HG02884 (cell line): ENCODE data around the gene ARMC9.
"Not testable (repeated sequence)": the region's sequence is repeated elsewhere in the genome, so short reads cannot be mapped to it uniquely, and the experiment has no call there.

Source experiments
- ATAC-seq: cut with Tn5 transposase; IDR thresholded peaks from one replicate; pipeline ENCODE4 v1.9.1; 2021; ENCODE audit warnings: mild to moderate bottlenecking, moderate library complexity; ENCODE audit not compliant: unreplicated experiment

The ARMC9 gene

DNA sequence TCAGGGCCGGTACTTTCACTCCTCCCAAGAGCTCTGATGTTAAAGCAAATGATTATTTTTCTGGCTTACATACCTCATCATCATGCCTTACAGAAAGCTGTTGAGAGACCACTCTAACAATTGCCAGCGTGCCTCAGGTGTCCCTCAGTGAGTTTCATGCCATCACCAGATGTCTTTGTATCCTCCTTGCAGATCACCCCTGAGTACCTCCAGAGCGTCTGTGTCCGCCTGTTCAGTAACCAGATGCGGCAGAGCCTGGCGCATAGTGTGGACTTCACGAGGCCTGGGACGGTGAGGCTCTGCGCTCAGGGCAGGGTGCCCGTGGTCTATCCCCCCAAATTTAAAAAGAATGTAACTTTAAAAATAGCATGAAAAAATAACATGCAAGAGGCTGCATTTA lies 41.3 kb downstream of the ARMC9 start:
- ATAC-seq: no peak

GRCh38 chr2:231241755-231242507 lies 43.5 kb downstream of the ARMC9 start:
- ATAC-seq: no peak

DNA sequence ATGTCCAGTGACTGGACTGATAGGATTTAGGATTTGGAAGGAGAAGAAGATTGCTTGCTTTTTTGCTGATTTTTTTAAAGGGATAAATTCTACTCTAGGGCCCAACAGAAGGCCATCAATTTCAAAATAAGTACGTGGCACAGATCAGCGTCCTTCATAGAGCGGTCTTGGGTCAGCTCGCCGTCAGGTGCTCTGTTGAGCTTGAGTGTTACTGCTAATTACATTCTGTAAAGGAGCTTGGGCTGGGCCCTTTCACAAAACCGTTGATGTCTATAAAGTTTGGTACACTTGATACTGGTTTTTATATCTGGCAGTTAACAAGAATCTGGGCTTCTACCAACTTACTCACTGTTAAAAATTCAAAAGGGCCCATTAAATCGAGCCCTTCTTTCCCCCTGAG lies 45.4 kb downstream of the ARMC9 start:
- no peak for ATAC-seq

GRCh38 chr2:231244382-231245248 lies 46.2 kb downstream of the ARMC9 start:
- no peak for ATAC-seq

GRCh38 chr2:231245249-231246094 lies 47.0 kb downstream of the ARMC9 start:
- ATAC-seq: no peak

GRCh38 chr2:231246171-231246842 lies 47.9 kb downstream of the ARMC9 start:
- no peak for ATAC-seq

DNA sequence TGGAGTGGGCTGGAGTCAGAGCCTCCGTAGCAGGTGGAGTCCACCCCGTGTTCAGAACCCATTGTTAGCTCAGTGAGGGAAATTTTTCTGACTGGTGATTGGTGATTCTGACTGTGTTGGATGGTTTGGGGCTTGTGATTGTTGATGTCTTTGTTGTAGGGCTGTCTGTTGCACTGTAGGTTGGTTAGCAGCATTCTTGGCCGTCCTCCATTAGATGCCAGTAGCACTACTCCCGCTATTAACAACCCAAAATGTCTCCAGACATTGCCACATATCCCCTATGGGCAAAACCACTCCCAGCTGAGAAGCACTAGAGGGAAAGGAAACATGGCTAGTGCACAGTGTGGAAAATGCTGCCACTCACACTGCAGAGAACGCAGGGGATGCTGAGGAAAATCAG lies 51.7 kb downstream of the ARMC9 start:
- no peak for ATAC-seq

GRCh38 chr2:231250698-231251097 lies 52.3 kb downstream of the ARMC9 start:
- no peak for ATAC-seq

- ATAC-seq: not testable (repeated sequence)
Observed at GRCh38 chr2:231253292-231253691, 54.9 kb downstream of the ARMC9 start.

GRCh38 chr2:231256494-231256893 lies 58.1 kb downstream of the ARMC9 start:
- no peak for ATAC-seq

GRCh38 chr2:231257763-231258162 lies 59.3 kb downstream of the ARMC9 start:
- ATAC-seq: no peak

DNA sequence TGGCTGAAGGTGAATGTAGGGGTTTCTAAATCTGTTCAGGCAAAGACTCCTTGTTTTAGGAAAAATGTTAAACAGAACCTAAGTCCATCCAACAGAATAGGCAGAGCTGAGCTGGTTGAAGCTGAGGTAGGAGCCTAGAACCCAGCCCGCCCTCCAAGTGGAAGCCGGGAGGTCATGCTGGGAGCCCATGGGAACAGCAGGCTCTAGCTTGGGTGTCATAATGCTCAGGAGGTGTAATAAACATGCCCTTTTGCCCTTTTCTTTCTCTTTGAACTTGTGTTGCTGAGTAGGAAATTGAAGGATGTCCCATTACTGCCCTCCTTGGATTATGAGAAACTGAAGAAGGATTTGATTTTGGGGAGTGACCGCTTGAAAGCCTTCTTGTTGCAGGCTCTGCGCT lies 60.3 kb downstream of the ARMC9 start:
- no peak for ATAC-seq

- no peak for ATAC-seq
Observed at GRCh38 chr2:231259104-231259503, 60.7 kb downstream of the ARMC9 start.

DNA sequence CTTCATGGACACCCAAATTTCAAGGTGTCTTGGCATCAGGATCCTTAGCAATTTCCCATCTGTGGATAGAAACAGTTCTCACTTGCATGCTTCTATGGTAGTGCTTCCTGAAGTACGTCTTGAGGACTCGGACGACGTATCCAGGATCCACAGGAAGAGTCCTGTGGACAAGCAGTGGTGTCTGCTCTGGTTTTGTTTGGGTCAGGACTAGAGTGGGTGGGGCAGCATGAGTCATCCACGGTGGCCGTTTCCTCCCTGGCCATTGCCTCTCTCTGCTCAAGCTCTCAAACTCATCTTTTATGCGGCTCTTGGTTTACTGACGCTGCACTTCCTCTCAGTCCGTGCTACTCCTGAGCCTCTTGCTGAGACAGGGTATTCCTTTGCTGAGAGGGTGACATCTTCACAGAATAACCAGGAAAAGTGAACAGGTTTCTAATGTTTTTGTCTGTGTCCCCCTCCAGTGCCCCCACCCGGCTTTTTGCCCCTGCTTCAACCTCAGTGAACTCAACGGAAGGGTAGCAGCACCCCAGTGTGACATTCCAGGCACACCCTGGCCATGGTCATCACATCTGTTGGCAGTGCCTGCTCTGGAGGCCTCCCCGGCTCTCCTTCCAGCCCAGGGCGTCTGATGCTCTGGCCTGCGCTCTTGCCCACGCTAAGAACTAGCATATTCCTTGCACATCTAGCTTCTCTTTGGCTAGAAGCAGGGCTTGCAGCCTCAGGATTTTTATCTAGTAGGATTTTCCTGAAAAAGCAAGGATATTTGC lies 62.2 kb downstream of the ARMC9 start:
- no peak for ATAC-seq

DNA sequence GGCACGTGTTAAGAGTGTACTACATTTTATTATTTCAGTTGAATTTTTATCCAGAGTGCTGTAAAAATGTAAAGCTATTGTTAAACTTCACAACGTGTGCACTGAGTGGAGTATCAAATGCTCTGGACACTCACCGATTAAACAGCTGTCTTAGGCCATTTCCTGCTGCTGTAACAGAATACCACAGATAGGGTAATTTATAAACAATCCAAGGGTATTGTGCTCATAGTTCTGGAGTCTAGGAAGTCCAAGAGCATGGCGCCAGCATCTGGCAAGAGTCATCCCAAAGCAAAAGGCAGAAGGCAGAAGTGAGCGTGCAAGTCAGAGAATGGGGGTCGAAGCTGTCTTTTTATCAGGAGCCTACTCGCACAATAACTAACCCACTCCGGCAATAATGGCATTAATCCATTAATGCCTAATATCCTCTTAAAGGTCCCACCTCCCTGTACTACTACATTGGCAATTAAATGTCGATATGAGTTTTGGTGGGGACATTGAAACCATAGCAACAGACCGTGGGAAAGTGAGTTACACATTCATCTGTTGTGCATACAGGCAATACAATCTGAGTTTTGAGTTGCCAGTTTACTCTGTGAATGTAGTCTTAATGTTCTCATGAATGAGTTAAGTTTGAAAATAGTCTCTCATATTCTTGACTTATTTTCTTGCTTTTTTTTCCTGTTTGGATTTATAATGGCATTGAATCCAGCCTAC lies 64.8 kb downstream of the ARMC9 start:
- no peak for ATAC-seq

- no peak for ATAC-seq
Observed at GRCh38 chr2:231270221-231271114, 72.0 kb downstream of the ARMC9 start.

DNA sequence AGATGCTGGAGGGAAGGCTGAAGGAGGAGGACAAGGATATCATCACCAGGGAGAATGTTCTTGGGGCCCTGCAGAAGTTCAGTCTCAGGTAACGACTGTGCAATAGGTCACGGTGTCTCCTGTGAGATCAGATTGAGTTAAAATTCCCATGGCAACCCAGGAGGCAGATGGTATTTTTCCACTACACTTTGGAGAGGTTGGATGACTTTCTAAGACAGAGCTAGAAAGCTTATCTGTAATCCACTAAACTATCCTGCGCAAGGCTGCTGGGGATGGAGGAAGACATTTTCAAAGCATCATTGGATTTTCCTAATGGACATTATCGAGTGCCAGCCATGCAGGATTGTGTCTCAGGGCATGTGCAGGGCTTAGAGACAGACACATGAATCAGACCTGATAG lies 74.6 kb downstream of the ARMC9 start:
- ATAC-seq: no peak

GRCh38 chr2:231276987-231277386 lies 78.6 kb downstream of the ARMC9 start:
- ATAC-seq: no peak
